RWPE1 (cell line): ENCODE data around the gene AGPAT4.
"Not testable (repeated sequence)": the region's sequence is repeated elsewhere in the genome, so short reads cannot be mapped to it uniquely, and the experiment has no call there.

Experiments used
- CTCF ChIA-PET: fragments of 350-600 bp; sonication (Branson Sonifier 250); formaldehyde crosslinking; extraction: SDS; loops from one replicate; lab custom pipeline; 2021; lab: Yijun Ruan, JAX
- POLR2A ChIA-PET: fragments of 400-600 bp; formaldehyde crosslinking; extraction: SDS; loops from one replicate; lab custom pipeline; 2020; ENCODE audit warnings: antibody characterized with exemption; ENCODE audit not compliant: low non-redundant PET; lab: Yijun Ruan, JAX
- DNase-seq: peaks from one replicate; pipeline ENCODE4 v3.0.0; 2012; ENCODE audit warnings: low spot score
- H3K27ac ChIP-seq: fragments of 450-650 bp; 2 replicates; pipeline ENCODE4 v1.5.1; 2017
- TF ChIP-seq, protein P1 (sequence below): fragments of 450-650 bp; conservative IDR thresholded peaks from 2 replicates; pipeline ENCODE4 v1.5.1; 2017; ENCODE audit warnings: low read depth, mild to moderate bottlenecking

The AGPAT4 gene

DNA sequence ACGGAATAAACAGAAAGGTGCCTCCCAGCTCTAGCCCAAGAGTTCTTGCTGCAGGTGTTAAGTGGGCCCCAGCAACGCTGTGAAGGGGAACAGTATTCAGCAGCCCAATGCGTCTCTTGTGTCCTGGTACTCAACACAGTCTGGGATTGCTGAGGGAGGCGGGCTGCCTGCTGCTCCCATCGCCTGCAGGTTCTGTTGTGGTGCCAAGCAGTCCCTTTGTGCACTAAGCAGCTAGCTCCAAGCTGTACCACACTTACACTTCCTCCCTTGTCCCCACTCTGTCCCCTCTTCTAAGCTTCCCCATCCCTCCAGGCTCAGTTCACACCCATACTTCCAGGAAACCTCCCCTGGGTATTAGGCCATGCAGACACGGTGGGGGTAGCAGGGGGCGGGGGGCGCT lies 92.7 kb downstream of the AGPAT4 start:
- POLR2A ChIA-PET, result no interaction called here
- CTCF ChIA-PET, result no interaction called here
- no peak for DNase-seq
- no peak overlapping the region for H3K27ac ChIP-seq
- TF ChIP-seq, protein P1, sequence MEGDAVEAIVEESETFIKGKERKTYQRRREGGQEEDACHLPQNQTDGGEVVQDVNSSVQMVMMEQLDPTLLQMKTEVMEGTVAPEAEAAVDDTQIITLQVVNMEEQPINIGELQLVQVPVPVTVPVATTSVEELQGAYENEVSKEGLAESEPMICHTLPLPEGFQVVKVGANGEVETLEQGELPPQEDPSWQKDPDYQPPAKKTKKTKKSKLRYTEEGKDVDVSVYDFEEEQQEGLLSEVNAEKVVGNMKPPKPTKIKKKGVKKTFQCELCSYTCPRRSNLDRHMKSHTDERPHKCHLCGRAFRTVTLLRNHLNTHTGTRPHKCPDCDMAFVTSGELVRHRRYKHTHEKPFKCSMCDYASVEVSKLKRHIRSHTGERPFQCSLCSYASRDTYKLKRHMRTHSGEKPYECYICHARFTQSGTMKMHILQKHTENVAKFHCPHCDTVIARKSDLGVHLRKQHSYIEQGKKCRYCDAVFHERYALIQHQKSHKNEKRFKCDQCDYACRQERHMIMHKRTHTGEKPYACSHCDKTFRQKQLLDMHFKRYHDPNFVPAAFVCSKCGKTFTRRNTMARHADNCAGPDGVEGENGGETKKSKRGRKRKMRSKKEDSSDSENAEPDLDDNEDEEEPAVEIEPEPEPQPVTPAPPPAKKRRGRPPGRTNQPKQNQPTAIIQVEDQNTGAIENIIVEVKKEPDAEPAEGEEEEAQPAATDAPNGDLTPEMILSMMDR, result no peak

DNA sequence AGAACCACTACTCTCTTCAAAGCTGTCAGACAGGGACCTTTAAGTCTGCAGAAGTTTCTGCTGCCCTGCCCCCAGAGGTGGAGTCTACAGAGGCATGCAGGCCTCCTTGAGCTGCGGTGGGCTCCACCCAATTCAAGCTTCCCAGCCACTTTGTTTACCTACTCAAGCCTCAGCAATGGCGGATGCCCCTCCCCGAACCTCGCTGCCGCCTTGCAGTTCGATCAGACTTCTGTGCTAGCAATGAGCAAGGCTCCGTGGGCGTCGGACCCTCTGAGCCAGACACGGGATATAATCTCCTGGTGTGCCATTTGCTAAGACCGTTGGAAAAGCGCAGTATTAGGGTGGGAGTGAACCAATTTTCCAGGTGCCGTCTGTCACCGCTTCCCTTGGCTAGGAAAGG lies 95.7 kb downstream of the AGPAT4 start:
- DNase-seq, CTCF ChIA-PET, POLR2A ChIA-PET, H3K27ac ChIP-seq: not testable (repeated sequence)

DNA sequence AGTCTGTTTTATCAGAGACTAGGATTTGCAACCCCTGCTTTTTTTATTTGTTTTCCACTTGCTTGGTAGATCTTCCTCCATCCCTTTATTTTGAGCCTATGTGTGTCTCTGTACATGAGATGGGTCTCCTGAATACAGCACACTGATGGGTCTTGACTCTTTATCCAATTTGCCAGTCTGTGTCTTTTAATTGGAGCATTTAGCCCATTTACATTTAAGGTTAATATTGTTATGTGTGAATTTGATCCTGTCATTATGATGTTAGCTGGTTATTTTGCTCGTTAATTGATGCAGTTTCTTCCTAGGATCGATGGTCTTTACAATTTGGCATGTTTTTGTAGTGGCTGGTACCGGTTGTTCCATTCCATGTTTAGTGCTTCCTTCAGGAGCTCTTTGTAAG lies 97.4 kb downstream of the AGPAT4 start:
- H3K27ac ChIP-seq, CTCF ChIA-PET, DNase-seq, POLR2A ChIA-PET: not testable (repeated sequence)

DNA sequence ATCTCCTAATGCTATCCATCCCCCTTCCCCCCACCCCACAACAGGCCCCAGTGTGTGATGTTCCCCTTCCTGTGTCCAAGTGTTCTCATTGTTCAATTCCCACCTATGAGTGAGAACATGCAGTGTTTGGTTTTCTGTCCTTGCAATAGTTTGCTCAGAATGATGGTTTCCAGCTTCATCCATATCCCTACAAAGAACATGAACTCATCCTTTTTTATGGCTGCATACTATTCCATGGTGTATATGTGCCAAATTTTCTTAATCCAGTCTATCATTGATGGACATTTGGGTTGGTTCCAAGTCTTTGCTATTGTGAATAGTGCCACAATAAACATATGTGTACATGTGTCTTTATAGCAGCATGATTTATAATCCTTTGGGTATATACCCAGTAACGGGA lies 101.1 kb downstream of the AGPAT4 start:
- POLR2A ChIA-PET, DNase-seq, CTCF ChIA-PET, H3K27ac ChIP-seq: not testable (repeated sequence)

DNA sequence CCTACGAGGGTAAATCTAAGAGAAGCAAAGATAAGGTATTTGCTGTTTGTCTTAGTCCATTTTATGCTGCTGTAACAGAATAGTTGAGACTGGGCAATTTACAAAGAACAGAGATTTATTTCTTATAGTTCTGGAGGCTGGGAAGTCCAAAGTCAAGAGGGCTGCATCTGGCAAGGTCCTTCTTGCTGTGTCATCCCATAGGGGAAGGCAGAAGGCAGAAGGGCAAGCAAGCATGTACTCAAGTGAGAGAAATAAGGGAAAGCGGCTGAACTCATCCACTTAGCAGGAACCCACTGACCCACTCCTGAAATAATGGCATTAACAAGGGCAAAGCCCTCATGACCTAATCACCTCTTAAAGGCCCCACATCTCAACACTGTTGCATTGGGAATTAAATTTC lies 102.7 kb downstream of the AGPAT4 start:
- no peak for DNase-seq
- H3K27ac ChIP-seq, result no peak overlapping the region
- TF ChIP-seq, protein P1, result no peak
- CTCF ChIA-PET, result no interaction called here
- POLR2A ChIA-PET, result no interaction called here

DNA sequence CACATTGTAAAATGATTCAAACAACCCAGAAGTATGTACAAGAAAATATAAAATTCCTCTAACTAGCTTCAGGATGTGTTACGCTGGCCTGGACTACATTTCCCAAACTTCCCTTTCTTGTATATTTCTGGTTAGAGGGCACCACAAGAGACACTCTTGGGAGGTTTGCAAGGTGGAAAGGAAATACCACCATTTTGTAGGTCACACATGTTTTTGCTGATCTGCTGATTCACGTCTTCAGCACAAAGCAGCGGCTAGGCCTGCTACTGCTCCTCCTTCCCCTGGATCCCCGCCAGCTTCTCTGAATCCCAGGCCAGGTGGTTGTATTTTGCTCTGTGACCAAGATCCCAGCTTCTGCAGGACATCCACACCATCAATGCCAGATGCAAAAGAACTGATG lies 104.2 kb downstream of the AGPAT4 start:
- CTCF ChIA-PET, result no interaction called here
- peak; percentile 31 for DNase-seq

DNA sequence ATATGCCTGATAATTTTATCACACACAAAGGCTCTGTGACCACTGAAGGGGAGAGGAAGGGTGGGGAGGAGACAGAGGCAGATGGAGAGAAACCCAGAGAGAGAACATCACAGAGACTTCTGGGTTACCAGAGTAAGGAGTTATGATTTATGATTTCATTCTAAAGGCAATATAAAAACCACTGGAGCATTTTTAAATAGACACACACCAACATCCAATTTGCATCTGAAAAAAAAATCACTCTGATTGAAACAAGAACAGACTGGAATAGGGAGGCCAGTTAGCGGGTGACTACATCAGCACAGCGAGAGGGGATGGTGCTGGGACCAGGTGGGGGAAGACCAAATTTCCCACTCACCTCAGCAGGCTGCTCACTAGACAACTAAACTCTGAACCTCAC lies 104.8 kb downstream of the AGPAT4 start:
- CTCF ChIA-PET, result interaction anchor here (0.6 kb wide), 1 partner anchor 373 kb away, joined by 3 read pairs; no protein-coding TSS in a partner anchor
- peak overlapping the region; percentile 51 for H3K27ac ChIP-seq
- POLR2A ChIA-PET, result no interaction called here
- no peak for DNase-seq
- TF ChIP-seq, protein P1, result no peak

More for the DNA sequence above, 104.2 kb downstream of the AGPAT4 start:
- H3K27ac ChIP-seq, result peak overlapping the region; percentile 51
- TF ChIP-seq, protein P1, result no peak
- POLR2A ChIA-PET, result no interaction called here

DNA sequence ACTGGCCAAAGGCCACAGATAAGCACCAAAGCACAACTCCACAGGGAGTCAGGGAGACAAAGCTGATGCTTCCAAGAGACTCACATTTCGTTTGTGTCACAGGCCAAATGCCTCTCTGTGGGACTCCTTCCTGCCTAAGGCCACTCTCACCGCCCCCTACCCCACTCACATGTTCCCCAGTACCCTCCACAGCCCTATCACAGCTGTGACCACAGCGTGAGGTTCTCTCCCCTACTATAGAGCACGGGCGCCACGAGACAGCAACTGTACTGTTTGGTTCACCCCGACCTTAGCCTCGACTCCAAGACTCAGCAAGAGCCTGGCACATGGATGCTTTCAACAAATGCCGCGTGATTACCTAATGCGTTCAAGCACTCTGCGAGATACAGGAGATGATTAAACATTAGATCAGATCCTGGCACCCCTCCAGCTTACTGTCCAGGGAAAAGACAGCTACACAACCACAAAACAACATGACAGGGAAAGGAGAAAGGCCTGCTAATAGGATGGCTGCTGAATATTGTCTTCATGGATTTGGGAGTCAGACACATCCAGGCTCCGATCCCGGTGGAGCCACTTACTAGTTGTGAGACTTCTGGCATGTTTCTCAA lies 105.5 kb downstream of the AGPAT4 start:
- ChIA-PET CTCF (interaction anchor here (0.6 kb wide), 1 partner anchor 373 kb away, joined by 3 read pairs; no protein-coding TSS in a partner anchor), POLR2A (no interaction called here)
- H3K27ac ChIP-seq, result peak overlapping the region; percentile 62
- DNase-seq, result peak; percentile 86
- TF ChIP-seq, protein P1, result no peak
